Right forelimb (tissue), 1 donor: ENCODE results near the gene AKR1B1.

Experiments
- DNase-seq: peaks from one replicate; pipeline ENCODE4 v3.0.0-alpha.2; 2018

Gene AKR1B1

GRCh38 chr7:134443396-134444070 is 15.4 kb downstream of the AKR1B1 start:
- DNase-seq = no peak

DNA sequence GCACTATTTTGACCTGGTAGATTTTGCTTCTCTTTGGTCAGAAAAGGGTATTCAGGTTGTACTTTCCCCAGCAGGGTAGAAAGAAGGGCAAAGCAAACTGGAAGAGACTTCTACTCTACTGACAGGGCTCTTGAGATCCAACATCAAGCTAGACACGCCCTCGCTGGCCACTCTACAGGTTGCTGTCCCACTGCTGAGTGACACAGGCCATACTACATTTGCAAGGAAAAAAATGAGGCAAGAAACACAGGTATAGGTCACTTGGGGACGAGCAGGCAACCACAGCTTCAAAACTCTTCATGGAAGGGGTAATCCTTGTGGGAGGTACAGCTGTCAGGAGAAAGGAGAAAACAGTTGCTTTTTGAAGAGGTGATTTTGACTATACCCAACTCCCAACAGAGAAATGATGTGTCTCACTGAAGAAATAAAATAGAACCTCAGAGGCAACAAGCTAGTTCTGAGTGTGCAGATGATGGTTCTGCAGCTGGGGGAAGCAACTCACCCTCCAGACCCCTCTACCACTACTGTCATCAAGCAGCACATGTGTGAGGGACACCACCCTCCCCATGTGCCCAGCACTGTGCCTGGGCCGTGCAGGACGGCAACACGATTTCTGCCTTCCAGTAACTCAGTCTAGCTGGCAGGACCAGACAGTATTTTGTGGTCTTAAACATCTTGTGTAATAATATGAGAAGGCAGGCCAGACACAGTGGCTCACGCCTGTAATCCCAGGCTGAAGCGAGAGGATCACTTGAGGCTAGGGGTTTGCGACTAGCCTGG is 16.3 kb downstream of the AKR1B1 start:
- no peak for DNase-seq

DNA sequence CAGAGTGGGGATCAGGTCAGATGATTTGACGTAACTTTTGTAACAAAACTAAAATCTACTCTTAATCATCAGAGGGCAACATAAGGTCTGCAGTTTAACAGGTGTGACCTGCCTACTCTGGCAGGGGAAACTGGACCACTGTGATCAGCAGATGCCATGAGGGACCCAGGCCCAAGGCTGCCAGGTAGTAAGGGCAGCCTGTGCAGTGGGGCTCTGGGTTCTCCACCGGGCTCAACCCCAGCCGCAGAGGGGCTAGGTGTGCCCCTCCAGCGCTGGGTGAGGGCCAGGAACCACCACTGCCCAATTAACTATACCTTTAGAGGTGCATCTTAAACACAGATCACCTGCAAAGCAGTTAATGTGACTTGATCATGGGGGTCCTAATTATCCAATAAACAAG is 17.6 kb downstream of the AKR1B1 start:
- no peak for DNase-seq

DNA sequence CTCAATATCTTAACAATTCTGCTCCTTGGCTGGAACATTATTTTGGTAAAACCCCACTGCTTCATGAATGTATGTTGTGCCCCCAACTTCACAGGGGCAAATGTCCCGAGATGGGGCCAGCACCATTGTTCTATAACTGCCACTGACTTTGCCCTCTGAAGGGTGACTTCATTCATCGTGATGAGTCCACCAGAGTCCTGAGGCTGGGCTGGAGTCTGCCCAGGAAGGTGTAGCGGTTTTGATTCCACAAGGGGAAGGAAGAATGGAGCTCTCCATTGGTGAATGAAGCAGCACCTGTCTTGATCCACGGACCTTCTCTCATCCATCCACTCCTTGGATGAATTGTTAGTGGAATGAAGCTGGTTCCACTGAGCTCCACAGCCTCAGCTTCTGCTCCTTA is 18.4 kb downstream of the AKR1B1 start:
- no peak for DNase-seq

DNA sequence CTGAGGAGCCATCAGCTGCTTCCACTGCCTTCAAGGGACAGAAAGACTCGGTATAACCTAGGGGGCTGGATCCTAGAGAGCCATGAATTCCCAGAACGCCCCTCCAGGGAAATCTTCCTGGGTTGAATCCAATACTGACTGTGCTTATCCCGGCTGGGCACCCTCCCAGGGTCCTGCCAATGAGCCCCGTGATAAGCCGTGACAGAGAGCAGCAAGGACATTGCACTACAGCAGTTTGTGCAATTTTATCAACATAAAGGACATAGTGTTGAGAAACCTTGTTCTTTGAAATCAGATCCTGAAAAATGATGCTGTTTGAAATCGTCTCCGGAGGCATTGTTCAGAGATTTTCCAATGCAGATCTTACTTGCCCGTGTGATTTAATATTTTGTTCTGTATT is 18.8 kb downstream of the AKR1B1 start:
- DNase-seq = no peak

- no peak for DNase-seq
These were observed 20.0 kb downstream of the AKR1B1 start for GRCh38 chr7:134438946-134439345.

- DNase-seq = no peak
These were observed 23.6 kb downstream of the AKR1B1 start for GRCh38 chr7:134435161-134435920.

GRCh38 chr7:134434701-134435100 is 24.2 kb downstream of the AKR1B1 start:
- no peak for DNase-seq

GRCh38 chr7:134433430-134433829 is 25.5 kb downstream of the AKR1B1 start:
- no peak for DNase-seq

- DNase-seq = peak; percentile 85
These were observed 26.4 kb downstream of the AKR1B1 start for GRCh38 chr7:134432296-134433152.

- no peak for DNase-seq
These were observed 27.1 kb downstream of the AKR1B1 start for GRCh38 chr7:134431815-134432214.

DNA sequence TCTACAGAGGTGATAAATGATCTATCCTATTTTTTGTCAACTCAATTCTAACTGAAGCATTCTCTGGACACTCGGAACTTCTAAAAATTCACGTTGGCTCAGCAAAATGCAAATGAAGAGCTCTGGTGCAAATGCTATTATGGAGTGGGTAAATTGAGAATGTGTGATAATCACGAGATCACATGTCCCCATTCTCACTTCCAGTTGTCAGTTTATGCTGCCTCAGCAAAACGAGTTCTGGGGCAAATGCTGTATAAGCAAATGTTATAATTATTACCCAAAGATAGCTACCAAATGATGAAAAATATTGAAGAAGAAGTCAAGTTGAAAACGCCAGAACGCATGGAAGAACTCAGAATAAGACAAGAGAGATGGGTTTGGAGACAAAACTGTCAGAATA is 29.4 kb downstream of the AKR1B1 start:
- peak; percentile 3 for DNase-seq

DNA sequence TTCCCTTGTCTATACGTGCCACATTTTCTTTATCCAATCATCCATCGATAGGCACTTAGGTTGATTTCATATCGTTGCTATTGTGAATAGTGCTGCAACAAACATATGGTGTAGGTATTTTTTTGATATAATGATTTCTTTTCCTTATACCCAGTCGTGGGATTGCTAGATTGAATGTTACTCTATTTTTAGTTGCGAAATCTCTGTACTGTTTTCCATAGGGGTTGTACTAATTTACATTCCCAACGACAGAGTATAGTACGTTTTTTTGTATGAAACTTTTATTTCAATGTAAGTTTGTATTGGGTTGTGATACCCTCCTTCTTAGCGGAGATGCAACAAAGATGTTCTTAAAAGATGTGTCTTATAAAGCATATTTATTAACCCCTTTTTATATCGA is 30.0 kb downstream of the AKR1B1 start:
- no peak for DNase-seq

DNA sequence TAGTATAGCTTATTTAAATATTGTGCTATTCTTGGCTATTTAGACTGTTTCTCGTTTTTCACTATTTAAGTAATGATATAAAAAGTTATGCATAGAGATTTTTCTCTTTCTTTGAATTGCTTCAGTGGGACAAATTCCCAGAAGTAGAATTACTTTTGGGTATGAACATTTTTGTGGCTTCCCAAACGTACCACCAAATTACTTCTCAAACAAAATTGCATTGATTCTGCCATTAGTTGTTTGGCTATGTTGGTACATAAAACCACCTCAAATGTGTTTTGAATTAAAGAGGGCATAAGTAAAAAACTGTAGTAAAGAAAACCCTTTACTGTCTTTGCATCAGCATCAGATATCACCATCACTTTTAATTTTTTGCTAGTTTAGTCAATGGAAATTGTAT is 31.0 kb downstream of the AKR1B1 start:
- no peak for DNase-seq

- no peak for DNase-seq
These were observed 33.1 kb downstream of the AKR1B1 start for GRCh38 chr7:134425777-134426176.

GRCh38 chr7:134422638-134423037 is 36.3 kb downstream of the AKR1B1 start:
- no peak for DNase-seq

DNA sequence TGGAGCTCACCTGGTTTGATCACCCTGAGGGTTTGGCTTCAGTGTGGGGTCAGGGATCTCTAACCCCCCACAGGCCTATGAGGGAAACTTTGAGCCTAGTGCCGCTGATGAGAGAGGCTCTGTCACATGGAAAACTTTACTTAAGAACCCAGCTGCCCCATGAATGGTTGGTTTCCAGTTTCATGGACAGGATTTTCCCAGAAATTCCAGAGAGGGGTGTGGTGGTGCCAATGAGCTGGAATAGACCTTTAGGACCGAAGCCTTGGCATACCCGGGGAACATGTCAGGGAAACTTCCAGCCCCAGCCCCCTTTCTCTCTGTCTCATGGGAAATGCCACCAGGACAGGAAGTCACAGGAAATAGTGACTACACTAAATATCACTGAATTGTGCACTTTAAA is 36.9 kb downstream of the AKR1B1 start:
- no peak for DNase-seq

GRCh38 chr7:134420424-134421125 is 38.3 kb downstream of the AKR1B1 start:
- peak; percentile 63 for DNase-seq

DNA sequence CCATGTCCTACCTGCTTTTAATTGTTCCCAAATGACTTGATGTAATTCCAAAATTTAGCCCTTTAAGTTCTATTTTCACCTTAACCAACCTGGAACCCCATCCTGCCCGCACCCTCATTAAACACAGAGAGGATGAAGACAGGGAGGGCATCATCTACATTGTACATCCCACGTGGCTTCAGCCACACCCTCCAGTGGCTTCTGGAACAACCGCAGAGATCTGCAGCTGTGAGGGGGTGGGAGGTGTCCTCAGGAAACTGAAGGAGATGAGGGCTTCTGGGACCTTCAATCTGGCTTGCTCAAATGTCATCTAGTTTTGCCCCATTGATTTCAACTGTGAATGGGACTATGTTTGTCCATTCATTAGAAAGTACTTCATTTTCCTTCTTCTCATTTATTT is 39.0 kb downstream of the AKR1B1 start:
- no peak for DNase-seq

DNA sequence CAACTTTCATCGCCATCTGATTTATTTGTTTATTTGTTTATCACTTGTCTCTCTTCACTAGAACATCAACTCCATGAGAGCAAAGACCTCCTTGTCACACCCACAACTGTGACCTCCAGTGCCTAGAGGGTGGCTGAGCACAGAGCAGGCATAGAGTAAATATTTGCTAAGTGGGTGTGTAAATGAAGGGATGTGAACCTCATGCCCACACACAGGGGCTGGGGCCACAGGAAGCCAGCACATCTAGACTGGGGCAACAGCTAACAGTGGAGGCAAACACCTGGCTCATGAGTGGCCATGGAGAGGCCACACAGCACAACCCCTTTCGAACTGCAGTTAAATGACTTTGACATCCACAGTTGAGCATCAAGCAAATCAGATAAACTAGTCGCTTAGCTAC is 39.8 kb downstream of the AKR1B1 start:
- no peak for DNase-seq

- no peak for DNase-seq
These were observed 43.2 kb downstream of the AKR1B1 start for GRCh38 chr7:134415700-134416099.

DNA sequence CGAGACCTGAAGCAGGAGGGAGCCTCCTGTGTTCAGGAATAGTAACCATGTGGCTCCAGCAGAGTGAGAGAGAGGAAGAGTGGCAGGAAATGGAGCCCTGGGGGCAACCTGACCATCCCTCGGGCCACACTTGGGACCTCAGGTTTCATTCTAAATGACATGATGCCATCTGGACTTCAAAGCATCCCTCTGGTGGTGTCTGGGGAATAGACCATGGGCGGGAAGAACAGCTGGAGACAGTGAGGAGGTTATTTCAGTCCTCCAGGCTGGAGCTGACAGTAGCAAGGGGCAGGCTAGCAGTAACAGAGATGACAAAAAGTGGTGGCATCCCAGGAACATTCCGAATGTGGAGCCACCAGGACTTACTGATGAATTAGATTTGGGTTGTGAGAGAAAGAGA is 44.8 kb downstream of the AKR1B1 start:
- DNase-seq = no peak
